M059J (cell line): ENCODE data around the gene MMP17. TPM values are rescaled to one million over a fixed set of nuclear protein-coding genes. Genes with fewer than 3 reads are reported as not detected.

Source experiments
- DNase-seq: peaks from one replicate; pipeline ENCODE4 v3.0.0-alpha.2; 2012; ENCODE audit warnings: low read depth
- total RNA-seq: library from RNA; depleted of rRNA; stranded (reverse); fragments of >200 nt; shearing (Covaris generic); gene quantifications from 2 replicates; pipeline ENCODE4 v1.2.3, GENCODE V29; 2014; rRNA removed

Gene MMP17
- total RNA-seq, result 8.3 and 10.1 TPM in 2 replicates

DNA sequence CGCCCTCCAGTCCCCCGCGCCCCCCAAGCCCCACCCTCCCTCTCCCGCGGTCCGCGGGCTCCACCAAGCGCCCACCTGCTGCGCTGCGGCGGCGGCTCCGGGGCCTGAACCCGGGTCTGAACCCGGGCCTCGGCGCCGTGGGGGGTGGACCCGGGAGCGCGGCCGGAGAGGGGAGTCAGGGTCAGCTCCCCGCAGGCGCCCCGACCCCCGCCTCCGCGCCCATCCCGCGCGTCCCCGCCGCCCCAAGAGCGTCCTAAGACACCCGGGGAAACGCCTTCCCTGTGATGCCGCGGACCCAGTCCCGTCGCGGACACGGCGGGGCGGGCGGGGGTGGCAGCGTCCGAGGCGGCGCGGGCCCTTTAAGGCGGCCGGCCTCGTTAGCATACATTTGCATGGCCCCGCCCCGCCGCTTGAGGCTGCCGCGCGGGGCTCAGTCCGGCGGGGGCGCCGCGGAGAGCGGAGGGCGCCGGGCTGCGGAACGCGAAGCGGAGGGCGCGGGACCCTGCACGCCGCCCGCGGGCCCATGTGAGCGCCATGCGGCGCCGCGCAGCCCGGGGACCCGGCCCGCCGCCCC, at the start of gene MMP17:
Gene MMP17, plus strand, starts transcription at position 433 of the 574 bp plus-strand sequence. Its CDS starts 102 bp downstream, at position 535.
- DNase-seq, result peak; percentile 52

- DNase-seq, result no peak
These were observed 49.2 kb upstream of the MMP17 start for GRCh38 chr12:131779027-131779426.

GRCh38 chr12:131782061-131782460, 46.1 kb upstream of the MMP17 start:
- DNase-seq, result no peak

GRCh38 chr12:131783915-131784541, 44.2 kb upstream of the MMP17 start:
- peak; percentile 95 for DNase-seq

DNA sequence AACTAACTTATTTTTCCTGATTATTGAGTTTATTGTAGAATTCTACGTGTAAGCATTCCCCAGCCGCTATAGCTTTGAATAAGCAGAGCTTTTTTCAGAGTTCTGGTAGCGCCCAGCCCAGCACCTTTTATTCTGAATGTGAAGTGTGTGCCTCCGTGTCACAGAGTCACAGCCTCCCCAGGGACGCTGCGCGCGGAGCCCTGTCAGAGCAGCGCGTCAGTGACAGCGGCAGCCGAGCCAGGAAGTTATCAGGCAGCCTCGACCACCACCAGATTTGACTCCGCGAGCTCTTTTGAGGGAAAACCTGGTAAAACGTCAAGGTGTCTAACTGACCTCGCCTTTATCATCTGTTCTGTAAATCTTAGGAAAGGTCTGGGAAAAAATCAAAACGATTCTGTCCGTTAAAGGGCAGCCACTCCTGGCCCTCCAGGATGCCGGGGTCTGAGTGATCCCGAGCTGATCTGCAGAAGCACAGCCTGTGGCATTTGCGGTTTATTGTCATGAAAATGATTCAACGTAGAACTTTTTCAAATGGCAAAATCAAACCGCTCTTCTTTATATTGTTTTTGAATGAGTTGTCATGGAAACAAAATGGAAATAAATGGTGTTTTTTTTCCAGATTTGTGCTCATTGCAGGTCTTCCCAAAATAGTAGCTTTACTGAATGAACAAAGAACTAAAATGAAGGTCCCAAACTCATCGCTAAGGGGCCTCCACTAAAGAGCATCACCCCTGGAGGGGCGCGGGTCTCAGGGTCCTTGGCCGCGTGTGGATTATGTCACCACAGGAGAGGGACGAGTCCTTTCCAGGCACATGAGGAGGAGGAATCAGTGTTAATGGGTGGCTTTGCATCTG, 43.1 kb upstream of the MMP17 start:
- peak; percentile 68 for DNase-seq

- peak; percentile 16 for DNase-seq
These were observed 42.3 kb upstream of the MMP17 start for GRCh38 chr12:131785763-131786330.

- no peak for DNase-seq
These were observed 41.9 kb upstream of the MMP17 start for GRCh38 chr12:131786331-131786730.

DNA sequence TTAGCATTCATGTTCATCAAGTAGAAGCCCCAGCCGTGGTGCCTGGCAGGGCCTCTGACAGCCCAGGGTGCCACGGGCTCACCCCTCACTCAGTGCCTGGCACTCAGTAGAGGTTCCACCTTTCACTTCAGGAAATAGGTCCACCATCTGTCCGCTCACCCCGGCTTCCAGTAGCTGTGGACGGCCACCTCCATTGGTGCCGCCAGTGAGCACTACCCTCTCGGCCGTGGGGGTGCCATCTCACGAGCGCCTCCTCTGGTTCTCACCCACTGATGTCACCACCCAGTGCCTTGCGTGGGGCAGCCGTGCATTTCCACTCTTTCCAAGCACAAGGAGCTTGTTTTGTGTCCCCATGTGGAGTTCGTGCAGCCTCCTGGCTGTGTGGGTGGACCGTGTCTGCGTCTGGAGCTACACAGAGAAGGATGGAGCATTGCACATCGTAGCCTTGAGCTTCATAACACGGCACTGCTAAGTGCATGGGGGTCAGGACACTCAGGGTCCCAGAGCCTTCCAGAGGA, 41.0 kb upstream of the MMP17 start:
- no peak for DNase-seq

DNA sequence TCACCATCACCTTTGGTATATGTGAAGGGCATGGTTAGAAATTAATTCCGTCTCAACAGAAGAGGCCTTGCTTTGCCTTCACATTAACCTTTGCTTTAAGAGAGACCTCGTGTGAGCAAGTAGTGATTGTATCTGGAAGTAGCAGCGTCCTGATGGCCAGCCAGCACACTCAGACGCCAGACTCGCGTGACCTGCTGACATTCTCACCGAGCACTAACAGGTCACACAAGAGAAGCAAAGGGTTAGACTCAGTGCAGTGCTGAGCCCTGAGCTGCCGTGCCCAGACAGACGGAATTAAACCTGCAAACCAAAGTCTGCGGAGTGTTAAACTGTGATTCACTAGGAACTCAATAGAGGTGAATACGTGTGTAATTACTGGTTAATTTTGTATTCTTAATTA, 40.1 kb upstream of the MMP17 start:
- DNase-seq, result no peak

- no peak for DNase-seq
These were observed 38.6 kb upstream of the MMP17 start for GRCh38 chr12:131789638-131790037.

DNA sequence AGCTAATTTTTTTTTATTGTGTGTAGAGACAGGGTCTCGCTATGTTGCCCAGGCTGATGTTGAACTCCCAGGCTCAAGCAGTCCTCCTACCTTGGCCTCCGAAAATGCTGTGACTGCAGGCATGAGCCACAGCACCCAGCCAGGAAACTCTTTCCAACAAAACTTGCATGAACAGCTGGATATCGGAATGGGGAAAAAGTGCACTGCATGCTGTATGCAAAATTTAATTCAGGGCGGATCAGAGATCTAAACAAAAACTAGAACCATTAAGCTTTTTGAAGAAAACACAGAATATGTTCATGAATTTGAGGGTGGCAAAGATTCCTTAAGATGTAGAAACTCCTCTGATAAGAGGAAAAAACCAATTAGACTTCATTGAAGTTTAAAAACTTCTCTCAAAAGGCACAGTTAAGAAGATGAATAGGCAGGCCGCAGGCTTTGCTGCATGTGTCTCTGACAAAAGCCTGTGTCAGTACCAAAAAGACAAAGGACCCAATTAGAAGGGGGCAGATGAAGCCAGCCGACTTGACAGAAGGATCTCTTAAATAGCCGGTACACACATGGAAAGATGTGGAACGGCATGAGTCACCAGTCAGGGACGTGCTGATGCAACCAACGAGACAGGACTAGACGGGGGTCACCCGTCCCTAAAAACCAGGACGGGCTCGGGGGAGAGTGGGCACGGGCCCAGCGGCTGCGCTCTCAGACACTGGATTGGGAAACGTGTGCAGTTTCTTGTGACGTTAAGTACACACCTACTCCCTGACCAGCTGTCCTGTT, 34.8 kb upstream of the MMP17 start:
- no peak for DNase-seq

DNA sequence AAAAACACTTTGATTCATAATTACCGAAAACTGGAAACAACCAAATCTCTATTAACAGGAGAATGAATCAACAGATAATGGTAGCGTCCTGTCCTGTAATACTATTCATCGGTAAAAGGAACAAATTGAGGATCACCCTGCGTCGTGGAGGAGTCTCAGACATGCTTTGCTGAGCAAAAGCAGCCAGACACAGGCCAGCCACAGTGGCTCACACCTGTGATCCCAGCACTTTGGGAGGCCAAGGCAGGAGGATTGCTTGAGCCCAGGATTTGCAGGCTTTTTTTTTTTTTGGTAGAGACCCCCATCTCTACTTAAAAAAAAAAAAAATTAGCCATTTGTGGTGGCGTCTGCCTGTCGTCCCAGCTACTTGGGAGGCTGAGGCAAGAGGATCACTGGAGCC, 34.1 kb upstream of the MMP17 start:
- no peak for DNase-seq

DNA sequence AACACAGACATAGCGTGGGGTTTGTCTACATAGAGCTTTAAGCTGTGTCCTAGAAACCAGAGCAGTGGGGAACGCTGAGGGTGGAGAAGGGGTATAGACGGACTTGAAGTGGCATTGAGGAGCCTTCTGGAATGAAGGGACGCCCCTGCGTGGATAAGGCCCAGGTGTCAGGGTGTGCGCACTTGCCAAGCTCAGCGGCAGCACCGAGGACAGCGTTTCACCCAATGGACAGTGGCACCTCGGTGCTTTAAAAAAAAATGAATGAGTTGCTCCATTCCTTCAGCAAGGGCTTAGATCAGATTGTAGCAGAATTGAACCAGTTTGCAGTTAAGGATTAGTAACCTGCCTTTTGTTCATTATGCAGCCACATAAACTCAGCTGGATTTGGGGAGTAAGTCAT, 33.6 kb upstream of the MMP17 start:
- DNase-seq, result no peak

DNA sequence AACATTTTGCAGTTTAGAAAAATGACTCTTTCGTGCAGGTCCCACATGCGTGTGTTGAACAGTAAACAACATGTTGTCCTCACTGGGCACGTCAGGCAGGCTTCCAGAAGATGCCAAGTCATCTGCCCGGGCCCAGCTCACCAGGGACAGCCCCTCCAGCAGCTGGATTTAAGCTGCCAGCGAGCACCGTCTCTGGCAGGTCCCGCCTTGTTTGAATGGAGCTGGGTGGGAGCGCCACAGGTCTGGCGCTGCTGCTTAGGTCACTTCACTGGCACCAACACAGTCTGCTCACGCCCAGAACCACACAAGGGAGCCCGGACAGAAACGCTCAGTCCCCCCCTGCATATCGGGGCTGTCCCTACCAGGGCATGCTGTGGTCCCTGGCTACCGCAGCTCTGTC, 33.1 kb upstream of the MMP17 start:
- no peak for DNase-seq

GRCh38 chr12:131795690-131796410, 32.3 kb upstream of the MMP17 start:
- DNase-seq, result no peak

GRCh38 chr12:131796411-131796736, 31.8 kb upstream of the MMP17 start:
- no peak for DNase-seq

DNA sequence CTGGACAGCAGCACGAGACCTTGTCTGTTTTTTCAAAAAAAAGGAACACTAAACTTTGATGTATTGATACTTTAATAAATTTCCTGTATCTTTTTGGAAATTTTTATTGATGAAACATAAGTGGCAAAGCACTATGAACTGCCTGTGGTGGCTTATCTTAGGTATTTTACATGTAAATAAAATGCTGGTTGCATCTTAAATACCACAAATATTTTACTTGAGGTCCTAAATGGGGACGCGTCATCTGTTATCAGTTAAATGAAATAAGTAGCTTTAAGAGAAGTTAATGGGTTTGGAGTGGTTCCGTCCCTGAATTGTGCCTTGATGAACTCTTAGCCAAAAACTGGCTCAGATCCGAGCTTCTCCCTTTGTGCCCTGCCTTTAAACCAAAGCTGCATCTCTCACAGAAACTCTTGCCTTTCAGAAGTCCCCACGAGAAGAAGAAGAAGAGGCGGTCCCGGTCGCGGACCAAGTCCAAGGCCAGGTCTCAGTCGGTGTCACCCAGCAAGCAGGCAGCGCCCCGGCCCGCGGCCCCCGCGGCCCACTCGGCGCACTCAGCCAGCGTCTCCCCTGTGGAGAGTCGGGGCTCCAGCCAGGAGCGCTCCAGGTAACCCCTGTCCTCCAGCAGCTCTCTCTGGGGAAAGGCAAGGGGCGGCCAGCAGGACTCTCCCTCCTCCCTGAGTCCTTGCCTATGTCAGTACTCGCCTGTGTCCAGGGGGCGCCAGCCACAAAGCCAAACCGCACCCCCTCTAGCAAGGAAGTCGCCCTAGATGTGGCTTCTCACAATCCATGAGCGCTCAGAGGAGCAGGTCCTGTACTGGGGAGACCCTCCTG, 31.2 kb upstream of the MMP17 start:
- DNase-seq, result no peak

- DNase-seq, result no peak
These were observed 30.6 kb upstream of the MMP17 start for GRCh38 chr12:131797588-131797934.

- DNase-seq, result no peak
These were observed 29.0 kb upstream of the MMP17 start for GRCh38 chr12:131799195-131799594.
